Medulla oblongata (tissue), 1 donor: ENCODE data around the gene CHURC1.

Experiments used
- DNase-seq: peaks from one replicate; pipeline ENCODE4 v3.0.0-alpha.2; 2015; ENCODE audit errors: extremely low spot score

CHURC1 gene

GRCh38 chr14:64938972-64939816 lies 24.9 kb downstream of the CHURC1 start:
- DNase-seq, result no peak

DNA sequence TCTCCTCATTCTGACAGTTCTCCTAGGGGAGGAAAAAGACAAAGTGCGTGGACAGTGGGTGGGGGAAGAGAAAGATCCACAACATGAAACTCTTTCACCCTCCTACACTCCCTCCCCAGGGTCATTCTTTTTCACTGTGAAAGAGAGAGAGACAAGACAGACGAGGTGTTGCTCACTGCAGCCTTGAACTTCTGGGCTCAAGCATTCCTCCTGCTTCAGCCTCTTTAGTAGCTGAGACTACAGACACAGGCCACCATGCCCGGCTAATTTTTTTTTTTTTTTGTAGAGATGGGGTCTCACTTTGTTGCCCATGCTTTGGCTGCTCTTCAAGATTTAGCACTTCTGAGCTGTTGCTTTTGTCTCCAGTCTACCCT lies 25.5 kb downstream of the CHURC1 start:
- DNase-seq, result no peak

GRCh38 chr14:64940336-64940910 lies 26.2 kb downstream of the CHURC1 start:
- no peak for DNase-seq

DNA sequence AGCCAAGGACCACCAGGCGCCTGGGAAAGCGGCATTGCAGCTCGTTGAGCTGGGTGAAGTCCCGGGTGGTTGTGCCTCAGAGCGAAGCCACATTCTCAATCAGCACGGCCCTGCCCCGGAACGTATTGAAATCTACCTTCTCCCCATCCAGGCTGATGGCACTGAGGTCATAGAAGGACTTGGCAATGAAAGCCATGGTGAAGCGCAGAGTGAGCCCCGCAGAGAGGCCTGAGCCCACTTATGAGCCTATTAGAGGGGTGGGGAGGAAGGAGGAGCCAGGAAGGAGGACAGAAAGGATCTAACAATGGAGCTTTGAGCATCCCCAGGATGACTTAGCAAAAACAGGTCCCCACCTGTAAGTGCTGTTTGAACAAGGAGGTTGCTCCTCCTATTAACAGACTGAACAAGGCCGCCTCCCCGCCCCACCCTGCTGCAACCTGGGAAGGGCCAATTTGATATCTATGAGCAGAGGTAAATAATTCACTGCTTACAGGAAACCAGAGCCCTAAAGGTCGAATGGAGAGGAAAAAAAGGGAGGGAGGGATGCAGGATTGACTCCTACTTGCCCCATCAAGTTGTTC lies 28.4 kb downstream of the CHURC1 start, which contains the start of gene GPX2:
Gene GPX2 (minus strand): TSS at position 215 of the 581 bp plus-strand sequence. CDS start 19 bp downstream, at position 196.
- DNase-seq, result no peak

- no peak for DNase-seq
These were observed 29.3 kb downstream of the CHURC1 start for GRCh38 chr14:64943556-64943955.

- no peak for DNase-seq
These were observed 29.8 kb downstream of the CHURC1 start for GRCh38 chr14:64944041-64944440.

GRCh38 chr14:64944861-64945260 lies 30.6 kb downstream of the CHURC1 start:
- DNase-seq, result no peak

- no peak for DNase-seq
These were observed 31.4 kb downstream of the CHURC1 start for GRCh38 chr14:64945431-64946178.

- no peak for DNase-seq
These were observed 32.2 kb downstream of the CHURC1 start for GRCh38 chr14:64946310-64947045.

DNA sequence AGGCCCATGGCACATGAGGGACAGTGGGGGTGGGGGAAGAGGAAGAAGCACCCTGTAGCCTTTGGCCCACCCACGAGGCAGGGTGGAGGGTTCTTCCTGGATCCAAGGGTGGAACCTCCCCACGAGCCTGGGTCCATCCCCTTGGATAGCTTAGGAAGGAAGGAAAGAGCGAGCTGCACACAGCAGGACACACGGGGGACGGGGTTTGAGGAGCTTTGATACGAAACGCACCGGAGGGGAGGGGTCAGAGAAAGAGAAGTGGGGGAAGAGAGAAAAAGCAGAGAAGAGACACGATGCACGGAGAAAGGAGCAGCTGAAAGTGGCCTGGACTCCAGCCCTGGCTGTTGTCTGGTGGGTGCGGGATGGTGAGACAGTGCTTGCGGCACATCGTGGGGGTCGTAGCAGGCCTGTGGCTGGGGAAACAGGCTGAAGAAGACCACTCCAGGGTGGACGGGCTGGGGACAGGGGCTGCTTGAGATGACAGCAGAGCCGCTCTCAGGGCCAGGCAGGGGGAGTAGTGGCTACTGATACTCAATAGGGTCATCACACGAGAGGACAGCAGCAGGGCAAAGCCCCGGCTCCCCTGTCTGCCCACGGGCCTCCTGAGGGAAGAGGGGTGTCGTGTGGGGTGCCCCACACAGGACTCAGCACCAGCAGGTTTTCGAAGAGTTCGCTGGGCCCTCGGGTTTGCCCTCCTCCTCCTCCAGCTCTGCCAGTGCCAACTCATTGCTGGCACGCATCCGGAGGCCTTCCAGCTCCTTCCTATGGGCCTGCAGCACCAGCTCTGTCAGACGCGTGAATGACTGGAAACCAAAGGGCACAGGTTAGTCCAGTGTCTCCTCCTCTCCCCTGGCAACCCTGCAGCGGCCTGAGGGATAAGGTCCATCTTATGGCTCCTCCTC lies 33.7 kb downstream of the CHURC1 start:
- no peak for DNase-seq

GRCh38 chr14:64948612-64949210 lies 34.5 kb downstream of the CHURC1 start:
- no peak for DNase-seq

GRCh38 chr14:64950889-64951288 lies 36.6 kb downstream of the CHURC1 start:
- DNase-seq, result no peak

DNA sequence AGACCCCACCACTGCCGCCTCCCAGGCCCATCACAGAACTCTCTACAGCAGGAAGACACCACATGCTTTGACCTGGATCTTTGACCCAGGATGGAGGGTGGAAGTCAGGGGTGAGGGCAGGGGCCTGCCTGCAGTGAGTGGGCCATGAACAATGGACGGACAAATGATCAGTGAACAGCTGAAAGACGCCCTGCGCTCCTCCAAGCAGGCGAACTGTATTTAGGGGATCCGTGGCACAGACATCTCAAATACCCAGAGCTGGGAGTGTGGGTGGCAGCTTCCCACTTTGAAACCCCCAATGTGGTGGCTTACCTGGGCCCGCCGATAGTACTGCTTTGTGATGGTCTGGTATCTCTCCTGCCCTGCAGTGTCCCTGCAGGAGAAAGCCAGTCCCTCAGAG lies 37.0 kb downstream of the CHURC1 start:
- DNase-seq, result no peak

DNA sequence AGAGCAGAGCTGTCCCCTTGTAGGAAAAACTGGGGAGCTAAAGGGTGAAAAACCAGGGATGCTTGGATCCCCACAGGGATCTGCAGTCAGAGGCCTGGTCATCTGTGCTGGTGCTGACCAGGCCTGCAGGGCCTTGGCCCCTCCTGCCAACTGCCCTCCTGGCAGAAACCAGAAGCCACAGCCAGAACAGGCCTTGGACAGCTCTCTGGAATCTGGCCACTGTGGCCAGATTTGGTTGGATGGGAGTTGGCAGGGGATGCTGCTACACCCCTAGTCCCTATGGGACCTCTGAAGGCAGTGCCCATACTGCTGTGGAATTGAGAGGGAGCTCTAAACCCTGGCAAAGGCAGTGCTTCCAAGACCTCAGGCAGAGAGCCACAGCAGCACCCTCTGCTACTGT lies 37.5 kb downstream of the CHURC1 start:
- no peak for DNase-seq

DNA sequence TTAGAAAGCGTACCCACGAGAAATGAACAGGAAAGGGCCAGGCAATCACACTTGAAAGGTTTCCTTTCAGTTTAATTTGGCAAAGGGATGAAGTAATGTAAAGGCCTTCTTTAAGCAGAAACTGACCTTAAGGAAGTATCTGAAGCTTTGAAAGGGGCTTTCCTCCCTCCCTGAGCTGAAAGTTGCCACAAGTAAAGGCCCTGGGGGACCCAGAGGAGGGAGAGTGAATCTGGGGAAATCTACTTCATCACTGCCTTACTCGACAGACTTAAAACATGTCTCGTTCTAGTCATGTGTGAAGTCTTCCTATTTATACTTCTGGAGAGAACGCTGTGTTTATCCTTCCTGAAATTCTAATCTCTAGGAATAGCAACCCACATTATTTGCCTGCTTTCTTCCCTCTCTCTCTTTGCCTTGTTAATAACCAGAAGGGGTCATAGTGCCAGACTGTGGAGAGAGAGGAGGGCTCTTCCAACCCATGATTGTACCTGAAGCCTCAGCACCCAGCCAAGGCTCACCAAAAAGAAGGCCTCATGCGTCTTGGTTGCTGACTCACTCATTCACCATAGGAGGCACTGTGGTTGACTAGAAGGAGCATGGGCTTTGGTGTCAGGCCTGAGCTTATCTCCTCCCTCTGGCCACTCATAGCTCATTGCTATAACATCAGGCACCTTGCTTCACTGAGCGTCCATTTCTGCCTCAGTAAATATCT lies 38.5 kb downstream of the CHURC1 start:
- no peak for DNase-seq

GRCh38 chr14:64953310-64953654 lies 39.0 kb downstream of the CHURC1 start:
- DNase-seq, result no peak

DNA sequence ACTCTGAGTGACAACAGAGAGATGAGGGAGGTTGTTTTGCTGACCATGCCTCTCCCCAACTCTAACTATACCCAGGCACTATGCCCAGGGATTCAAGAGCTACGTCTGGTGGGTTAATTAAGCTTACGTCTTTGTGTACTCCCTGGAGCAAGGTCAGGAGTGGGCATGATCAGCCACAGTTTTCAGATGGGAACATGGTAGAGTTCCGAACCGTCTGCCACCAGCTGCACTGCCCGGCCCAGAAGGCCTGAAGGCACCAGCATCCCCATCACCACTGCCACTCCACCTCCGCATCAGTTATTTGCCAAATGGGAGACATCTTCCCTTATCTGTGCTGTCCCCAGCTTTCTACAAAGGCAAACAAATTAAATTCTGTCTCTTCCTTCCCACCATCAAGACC lies 39.4 kb downstream of the CHURC1 start:
- DNase-seq, result no peak

DNA sequence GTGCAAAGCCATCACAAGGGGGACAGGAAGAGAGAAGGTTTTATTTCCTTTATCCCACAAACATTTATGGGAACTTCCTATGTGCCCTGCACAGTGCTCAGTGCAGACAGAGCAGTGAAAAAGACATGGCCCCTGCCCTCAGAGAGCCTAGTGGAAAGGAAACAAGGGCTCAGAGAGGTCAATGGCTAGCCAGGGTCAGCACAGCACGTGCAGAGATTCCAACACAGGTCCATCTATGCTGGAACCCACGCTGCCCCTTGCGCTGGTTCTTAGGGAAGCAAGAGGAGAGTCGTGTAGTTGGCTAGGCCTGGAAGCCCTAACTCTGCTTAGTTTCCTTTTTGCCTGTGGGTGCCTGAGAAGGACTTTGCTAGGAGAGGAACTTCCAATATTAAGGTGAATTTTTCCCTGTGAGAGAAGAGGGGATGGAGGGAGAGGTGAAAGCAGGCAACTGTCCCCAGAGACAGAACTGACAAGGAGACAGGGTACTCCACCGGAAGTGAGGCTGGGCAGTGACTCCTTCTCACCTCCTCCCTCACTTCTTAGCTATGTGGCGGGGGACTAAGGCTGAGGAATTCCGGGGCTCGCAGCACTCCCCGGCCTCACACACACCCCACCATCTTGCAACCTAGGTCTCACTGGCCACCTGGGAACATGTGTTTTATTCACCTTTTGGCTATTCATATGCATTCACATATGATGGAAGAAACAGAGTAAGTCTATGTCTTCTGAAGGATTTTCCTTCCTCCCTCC lies 40.4 kb downstream of the CHURC1 start:
- DNase-seq, result no peak

GRCh38 chr14:64955297-64955696 lies 41.0 kb downstream of the CHURC1 start:
- no peak for DNase-seq
